SK-N-MC (cell line): ENCODE data around the gene CACNG1.

Experiments used
- FOXP2 ChIP-seq: optimal IDR thresholded peaks from 2 replicates; pipeline ENCODE3; 2011; ENCODE audit warnings: mild to moderate bottlenecking, moderate library complexity; ENCODE audit not compliant: insufficient read depth; ENCODE audit errors: extremely low read length, control extremely low read depth
- POLR2AphosphoS5 ChIP-seq: IDR thresholded peaks from 2 replicates; pipeline ENCODE4 v1.6.1; 2012; ENCODE audit warnings: mild to moderate bottlenecking, low read depth, low read length, borderline replicate concordance

GRCh38 chr17:67013891-67014290 is 30.5 kb upstream of the CACNG1 start:
- TF ChIP-seq POLR2AphosphoS5: no peak
- no peak for TF ChIP-seq FOXP2
